Measurements from ENCODE around the gene GALNT18.

Gene GALNT18

DNA sequence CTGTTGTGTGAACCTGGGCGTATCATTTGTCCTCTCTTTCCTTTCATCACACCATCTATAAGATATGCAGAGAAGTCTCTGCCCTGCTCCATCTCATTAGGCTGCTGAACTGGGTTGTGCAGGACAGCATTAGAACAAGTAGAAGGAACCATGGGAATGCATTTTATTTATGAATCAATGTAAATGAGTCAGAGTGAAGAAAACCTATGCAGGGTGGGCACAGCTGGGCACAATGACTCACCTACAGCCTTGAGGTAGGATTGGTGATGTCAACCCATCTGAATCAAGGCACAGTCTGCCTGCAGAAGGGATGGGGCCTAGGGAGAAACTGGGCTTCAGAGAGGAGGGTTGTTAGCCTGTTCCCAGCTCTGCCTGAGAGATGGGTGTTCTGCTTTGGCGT, 392.2 kb downstream of the GALNT18 start:
- no peak overlapping the region for H3K27ac ChIP-seq
- TF ChIP-seq, protein P1, sequence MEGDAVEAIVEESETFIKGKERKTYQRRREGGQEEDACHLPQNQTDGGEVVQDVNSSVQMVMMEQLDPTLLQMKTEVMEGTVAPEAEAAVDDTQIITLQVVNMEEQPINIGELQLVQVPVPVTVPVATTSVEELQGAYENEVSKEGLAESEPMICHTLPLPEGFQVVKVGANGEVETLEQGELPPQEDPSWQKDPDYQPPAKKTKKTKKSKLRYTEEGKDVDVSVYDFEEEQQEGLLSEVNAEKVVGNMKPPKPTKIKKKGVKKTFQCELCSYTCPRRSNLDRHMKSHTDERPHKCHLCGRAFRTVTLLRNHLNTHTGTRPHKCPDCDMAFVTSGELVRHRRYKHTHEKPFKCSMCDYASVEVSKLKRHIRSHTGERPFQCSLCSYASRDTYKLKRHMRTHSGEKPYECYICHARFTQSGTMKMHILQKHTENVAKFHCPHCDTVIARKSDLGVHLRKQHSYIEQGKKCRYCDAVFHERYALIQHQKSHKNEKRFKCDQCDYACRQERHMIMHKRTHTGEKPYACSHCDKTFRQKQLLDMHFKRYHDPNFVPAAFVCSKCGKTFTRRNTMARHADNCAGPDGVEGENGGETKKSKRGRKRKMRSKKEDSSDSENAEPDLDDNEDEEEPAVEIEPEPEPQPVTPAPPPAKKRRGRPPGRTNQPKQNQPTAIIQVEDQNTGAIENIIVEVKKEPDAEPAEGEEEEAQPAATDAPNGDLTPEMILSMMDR (conservative IDR thresholded peaks at IDR 0.05): no peak
- TF ChIP-seq ZFX (IDR thresholded peaks at IDR 0.05): no peak

DNA sequence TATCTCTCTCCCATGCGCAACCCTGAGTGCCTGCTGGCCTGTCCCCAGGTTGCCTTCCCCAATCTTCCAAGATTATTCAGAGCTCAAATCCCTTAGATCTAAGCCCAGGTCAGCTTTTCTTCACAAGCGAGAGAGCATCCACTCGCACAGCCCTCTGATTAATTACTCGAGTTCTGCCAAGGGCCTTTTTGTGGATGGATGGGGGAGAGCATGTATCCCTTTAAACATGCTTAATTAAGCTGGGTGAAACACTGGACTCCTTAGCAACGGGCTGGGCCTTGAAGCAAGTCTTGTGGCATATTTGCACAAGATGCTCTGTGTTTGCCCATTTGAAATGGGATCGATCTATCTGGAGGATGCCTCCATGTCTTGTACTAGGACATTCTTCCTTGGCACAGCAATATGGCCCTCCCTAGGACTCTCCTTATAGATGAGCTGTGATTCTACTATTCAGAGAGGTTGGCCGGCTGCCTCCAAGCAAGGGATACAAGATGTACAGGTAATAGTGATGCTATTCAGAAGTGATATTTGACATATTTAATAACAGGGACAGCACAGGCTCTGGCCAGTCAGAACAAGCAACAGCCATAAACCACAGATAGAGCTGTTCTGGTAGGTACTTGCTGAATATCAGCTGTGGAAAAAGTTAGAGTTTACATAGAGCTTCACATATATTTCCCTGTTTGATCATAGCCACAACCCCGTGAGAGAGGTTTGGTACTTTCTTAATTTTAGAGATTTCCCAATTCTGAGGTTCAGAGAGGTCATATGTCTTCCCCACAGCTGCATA, 394.3 kb downstream of the GALNT18 start:
- TF ChIP-seq, protein P1 (conservative IDR thresholded peaks at IDR 0.05): no peak
- no peak for TF ChIP-seq ZFX (IDR thresholded peaks at IDR 0.05)
- no peak overlapping the region for H3K27ac ChIP-seq
